ACHN (cell line): ENCODE measurements around the gene DBI.

Experiments used
- DNase-seq: peaks from one replicate; pipeline ENCODE4 v3.0.0-alpha.2; 2015
- in situ Hi-C: cut with HindIII; loops from 2 replicates; pipeline ENCODE4 v1.10.0; 2017; ENCODE audit warnings: low sequenced_read_pairs, low pct_ligation_motif_present, low pct_unique_long_range_greater_than_20kb

The DBI gene

GRCh38 chr2:119421304-119421703, 54.5 kb downstream of the DBI start:
- in situ Hi-C loops: no loop called here
- no peak for DNase-seq

GRCh38 chr2:119421741-119422140, 55.0 kb downstream of the DBI start:
- in situ Hi-C loops: no loop called here
- no peak for DNase-seq
